Fibroblast of lung (primary cell): ENCODE measurements around the gene OLFML1.

Experiments
- CTCF ChIP-seq, 2 donors: IDR thresholded peaks in 1 of 2; conservative IDR thresholded peaks in 1 of 2; 1 replicate in 1 of 2; 2 replicates in 1 of 2; pipeline ENCODE4 v1.5.1; 2011 to 2012; ENCODE audit warnings: low read length in 2 of 2, control low read depth in 1 of 2, inconsistent platforms in 1 of 2, low read depth in 1 of 2, mild to moderate bottlenecking in 1 of 2
- EZH2 ChIP-seq: IDR thresholded peaks from 2 replicates; pipeline ENCODE4 v1.5.1; 2012; ENCODE audit warnings: low read length, control low read depth, mild to moderate bottlenecking; ENCODE audit errors: missing control alignments

GRCh38 chr11:7442588-7443215 is 42.6 kb upstream of the OLFML1 start:
- TF ChIP-seq EZH2 (no peak), CTCF (conservative IDR thresholded peaks at IDR 0.05 in 1 of 2, IDR thresholded peaks at IDR 0.05 in 1 of 2; ENCODE audit: low read depth in 1 of 2, low read length in 2 of 2) (peak; percentile 89 to 94)
